COLO829 (cell line): ENCODE measurements around the gene RBP5.
A peak's percentile ranks its signal among the peaks of the same experiment; 100 is the strongest.

Experiments
- DNase-seq: peaks from one replicate; pipeline ENCODE4 v3.0.0; 2012; ENCODE audit warnings: low spot score

RBP5 gene

GRCh38 chr12:7101047-7101693, 27.5 kb downstream of the RBP5 start:
- DNase-seq = no peak

DNA sequence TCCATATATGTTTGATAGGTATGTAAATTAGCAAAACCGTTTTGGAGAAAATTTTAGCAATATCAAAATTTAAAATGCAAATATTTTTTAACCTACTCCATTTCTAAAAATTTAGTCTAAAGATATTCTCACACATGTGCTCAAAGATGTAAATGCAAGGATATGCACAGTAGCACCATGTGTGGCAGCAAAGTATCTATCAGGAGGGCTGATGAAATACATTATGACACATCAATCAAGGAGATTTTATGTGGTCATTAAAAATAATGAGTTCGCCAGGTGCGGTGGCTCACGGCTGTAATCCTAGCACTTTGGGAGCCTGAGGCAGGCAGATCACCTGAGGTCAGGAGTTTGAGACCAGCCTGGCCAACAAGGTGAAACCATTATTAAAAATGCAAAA, 28.4 kb downstream of the RBP5 start:
- DNase-seq = no peak

GRCh38 chr12:7099290-7099996, 29.2 kb downstream of the RBP5 start:
- DNase-seq = no peak

DNA sequence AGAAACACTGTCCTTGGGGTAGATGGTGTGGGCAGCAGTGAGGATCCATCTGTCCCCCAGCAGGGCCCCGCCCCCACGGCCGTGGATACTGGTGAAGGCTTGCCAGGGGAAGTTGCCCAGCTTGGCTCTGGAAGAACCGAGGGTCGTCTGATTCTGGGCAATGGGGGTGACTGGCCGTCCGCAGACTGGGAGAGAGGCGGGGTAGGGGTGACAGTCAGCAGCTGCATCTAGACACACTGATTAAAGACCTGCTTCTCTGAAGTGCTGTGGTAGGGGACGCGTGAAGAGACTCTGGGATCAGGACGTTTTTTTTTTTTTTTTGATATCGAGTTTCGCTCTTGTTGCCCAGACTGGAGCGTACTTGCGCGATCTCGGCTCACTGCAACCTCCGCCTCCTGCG, 31.7 kb downstream of the RBP5 start:
- DNase-seq = no peak

GRCh38 chr12:7096006-7096932, 32.4 kb downstream of the RBP5 start:
- no peak for DNase-seq

GRCh38 chr12:7093892-7094291, 34.8 kb downstream of the RBP5 start:
- DNase-seq = no peak

DNA sequence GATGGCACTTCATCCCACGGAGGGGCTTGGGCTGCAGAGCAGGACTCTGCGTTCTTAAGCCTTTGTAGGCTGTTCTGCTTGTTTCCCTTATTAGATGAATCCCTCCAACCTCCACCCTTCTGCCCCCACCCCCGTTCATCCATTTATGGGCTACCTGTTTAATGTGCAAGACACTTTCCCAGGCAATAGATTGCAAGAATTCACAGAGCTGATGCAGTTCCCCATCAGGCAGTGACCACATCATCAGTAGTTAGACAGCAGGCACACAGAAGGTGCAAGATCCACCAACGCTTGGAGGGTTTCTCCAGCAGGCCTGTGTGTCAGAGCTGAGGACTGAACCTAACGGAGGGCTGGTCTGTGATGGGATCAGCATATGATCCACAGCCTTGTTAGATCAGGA, 35.2 kb downstream of the RBP5 start:
- no peak for DNase-seq

DNA sequence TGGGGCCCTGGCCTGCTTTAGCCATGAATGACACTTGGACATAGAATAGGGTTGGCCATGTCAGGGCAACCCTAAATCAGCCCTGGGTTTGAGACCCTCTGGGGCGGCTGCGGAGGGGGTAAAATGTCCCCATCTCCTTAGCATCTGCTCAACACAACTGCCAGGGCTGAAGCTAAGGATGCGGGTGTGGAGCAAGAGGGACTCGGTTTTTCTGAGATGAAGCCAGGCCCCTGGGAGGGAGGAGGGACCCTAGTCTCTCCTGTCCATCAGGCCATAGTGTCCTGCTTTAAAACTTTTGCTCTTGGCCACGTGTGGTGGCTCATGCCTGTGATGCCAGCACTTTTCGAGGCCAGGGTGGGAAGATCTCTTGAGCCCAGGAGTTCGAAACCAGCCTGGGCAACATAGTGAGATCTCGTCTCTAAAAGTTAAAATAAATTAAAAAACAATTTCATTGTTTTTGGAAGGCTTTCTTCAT, 35.7 kb downstream of the RBP5 start:
- DNase-seq = no peak

GRCh38 chr12:7092229-7092985, 36.3 kb downstream of the RBP5 start, which contains the start of gene C1R:
TSS of gene C1R (minus strand) at chr12:7092445. CDS start at chr12:7092388, 57 bp downstream.
- DNase-seq = peak; percentile 76

DNA sequence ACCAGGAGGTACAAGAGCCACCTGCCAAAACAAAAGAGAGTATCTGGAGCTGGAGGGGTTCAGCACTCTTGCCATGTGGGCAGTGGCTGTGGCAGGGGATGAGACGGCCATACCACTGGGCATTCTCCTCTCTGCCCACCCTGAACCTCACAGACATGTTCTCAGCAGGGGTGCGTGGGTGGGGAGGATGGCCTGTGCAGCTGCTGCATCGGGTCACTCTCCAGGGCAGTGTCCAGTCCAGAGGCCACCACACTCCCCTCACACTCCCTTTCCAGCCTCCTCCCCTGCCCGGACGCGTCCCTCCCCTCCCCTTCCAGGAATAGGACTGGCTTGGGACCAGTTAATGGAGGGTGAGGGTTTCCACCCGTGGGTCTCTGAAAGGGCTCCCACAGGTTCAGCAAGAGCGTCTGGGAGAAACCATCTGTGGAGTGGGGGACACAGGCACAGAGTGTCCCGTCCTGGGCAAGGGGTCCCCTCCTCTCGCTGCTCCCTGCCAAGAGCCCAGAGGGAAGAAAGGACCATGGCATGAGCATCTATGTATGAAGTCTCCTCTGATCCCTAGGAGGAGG, 36.9 kb downstream of the RBP5 start:
- DNase-seq = no peak

DNA sequence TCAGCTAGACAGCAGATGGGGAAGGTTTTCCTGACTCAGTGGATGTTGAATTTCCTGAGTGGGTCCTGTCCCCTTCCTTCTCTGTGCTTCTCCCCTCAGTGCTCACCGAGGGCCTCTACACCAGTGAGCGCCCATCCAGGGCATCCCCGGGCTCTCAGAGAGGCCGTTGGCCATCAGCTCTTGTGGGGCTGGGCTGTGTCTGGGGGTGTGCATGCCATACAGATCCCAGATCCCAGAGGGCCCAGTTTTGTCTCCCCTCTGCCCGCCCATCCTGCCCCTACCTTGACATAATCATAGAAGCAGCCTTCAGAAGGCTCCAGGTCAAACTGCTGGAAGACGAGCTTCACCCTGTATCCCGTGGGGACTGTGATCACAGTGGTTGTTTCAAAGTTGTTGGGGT, 37.5 kb downstream of the RBP5 start:
- DNase-seq = no peak

GRCh38 chr12:7090222-7090998, 38.3 kb downstream of the RBP5 start:
- DNase-seq = no peak

- DNase-seq = no peak
Observed at GRCh38 chr12:7089196-7089871, 39.4 kb downstream of the RBP5 start.

DNA sequence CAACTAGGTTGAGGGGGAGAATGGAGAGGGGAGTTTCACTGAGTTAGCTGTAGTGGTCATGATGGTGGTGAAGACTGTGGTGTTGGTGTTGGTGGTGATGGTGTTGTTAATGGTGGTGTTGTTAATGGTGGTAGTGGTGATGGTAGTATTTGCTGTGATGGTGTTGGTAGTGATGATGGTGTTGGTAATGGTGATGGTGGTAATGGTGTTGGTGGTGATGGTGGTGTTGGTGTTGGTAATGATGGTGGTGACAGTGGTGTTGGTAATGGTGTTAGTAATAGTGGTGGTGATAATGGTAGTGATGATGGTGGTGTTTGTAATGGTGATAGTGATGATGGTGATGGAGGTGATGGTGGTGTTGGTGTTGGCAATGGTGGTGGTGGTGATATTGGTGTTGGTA, 45.6 kb downstream of the RBP5 start:
- DNase-seq = no peak

- DNase-seq = no peak
Observed at GRCh38 chr12:7081037-7081436, 47.7 kb downstream of the RBP5 start.

GRCh38 chr12:7079826-7080125, 48.9 kb downstream of the RBP5 start:
- no peak for DNase-seq

GRCh38 chr12:7078163-7078562, 50.5 kb downstream of the RBP5 start:
- no peak for DNase-seq

GRCh38 chr12:7076493-7076892, 52.2 kb downstream of the RBP5 start:
- no peak for DNase-seq

GRCh38 chr12:7075939-7076338, 52.8 kb downstream of the RBP5 start:
- DNase-seq = no peak

GRCh38 chr12:7075518-7075917, 53.2 kb downstream of the RBP5 start:
- DNase-seq = no peak
